AG10803 (cell line): Measurements from ENCODE around the gene RALGAPB.

Source experiments
- DNase-seq: peaks from one replicate; pipeline ENCODE4 v3.0.0; 2010; ENCODE audit warnings: low read depth
- H3K4me3 ChIP-seq: 2 replicates; pipeline ENCODE4 v1.5.1; 2011; ENCODE audit warnings: mild to moderate bottlenecking, low read length, control low read depth
- CTCF ChIP-seq: conservative IDR thresholded peaks from 2 replicates; pipeline ENCODE4 v1.5.1; 2011; ENCODE audit warnings: mild to moderate bottlenecking, low read length, control low read depth, inconsistent platforms

The RALGAPB gene

DNA sequence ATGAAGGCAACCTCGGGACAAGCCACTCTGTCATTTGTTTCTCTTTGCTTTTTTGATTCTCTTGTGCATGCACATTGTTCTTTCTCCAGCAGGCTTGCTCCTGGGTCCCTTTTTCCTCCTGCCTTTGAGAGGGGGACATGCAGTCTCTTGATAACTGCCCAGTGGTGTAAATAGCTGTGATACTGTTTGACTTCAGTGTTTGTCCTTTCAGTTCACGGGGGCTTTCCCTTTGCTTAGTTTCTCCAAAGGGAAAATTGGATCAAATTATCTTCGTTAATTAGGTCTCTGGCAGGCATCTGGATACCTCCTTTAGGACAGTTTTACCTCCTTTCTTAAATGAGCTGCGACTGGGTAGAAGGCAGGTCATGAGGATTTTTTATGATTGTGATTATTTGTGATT lies 41.5 kb downstream of the RALGAPB start:
- H3K4me3 ChIP-seq, result no peak overlapping the region
- no peak for DNase-seq
- no peak for TF ChIP-seq CTCF

GRCh38 chr20:38514947-38515346 lies 42.3 kb downstream of the RALGAPB start:
- DNase-seq, result no peak
- TF ChIP-seq CTCF, result no peak
- H3K4me3 ChIP-seq, result no peak overlapping the region

- TF ChIP-seq CTCF, result no peak
- DNase-seq, result peak; percentile 50
- H3K4me3 ChIP-seq, result no peak overlapping the region
Observed at GRCh38 chr20:38515631-38516030, 43.0 kb downstream of the RALGAPB start.

DNA sequence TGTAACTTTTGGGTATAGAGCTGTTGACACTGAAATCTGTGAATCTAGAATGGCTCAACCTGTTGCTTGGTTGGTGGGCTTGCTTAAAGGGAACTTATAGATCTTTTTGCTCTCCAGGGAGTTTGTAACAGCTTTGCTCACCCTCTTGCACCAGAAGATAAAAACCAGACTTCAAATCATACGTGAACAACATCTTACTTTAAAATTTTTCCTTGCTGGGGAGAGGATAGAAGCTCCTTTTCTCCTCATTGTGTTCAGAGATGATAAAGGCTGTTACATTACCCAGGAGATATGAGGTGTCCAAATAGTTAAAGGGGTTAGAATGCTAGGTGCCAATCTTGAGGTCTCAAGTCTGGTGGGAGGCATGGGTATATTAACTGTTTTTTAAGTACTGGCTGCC lies 46.8 kb downstream of the RALGAPB start:
- no peak for DNase-seq
- no peak for TF ChIP-seq CTCF
- no peak overlapping the region for H3K4me3 ChIP-seq

DNA sequence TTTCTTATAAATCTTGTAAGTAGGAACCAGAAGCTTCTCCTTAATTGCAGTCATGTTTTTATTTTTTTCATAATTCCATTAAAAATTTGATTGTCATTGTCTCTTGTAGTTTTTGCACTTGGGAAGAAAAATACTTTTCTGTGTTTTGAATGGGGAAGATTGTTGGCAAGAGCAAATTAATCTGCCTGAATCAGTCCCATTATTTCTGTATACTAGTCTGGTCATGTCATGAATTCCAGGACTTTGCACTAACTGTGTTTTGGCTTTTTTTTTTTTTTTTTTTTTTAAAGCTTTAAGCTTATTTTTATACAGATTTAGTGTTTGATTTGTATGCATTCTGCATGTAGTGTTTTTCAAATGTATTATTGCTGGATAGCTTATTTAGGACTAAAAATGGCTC lies 47.6 kb downstream of the RALGAPB start:
- TF ChIP-seq CTCF, result no peak
- no peak overlapping the region for H3K4me3 ChIP-seq
- DNase-seq, result no peak

DNA sequence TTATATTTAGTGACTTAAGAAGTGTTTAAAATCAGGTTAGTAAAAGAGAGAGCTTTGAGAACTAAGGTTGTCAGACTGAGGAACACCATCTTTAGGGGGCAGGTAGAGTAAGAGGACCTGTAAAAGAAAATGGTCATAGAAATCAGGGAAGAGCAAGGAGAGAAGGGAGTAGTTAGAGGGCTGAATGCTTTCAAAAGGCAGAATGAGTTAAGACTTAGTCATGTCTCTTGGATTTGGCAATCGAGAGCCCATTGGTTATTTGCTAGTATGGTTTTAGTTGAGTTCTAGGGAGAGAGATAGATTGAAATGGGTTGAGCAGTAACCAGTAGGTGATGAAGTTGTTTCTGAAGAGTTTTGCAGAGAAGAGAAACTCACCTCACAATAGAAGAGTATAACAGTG lies 51.1 kb downstream of the RALGAPB start:
- no peak for TF ChIP-seq CTCF
- no peak overlapping the region for H3K4me3 ChIP-seq
- peak; percentile 47 for DNase-seq

GRCh38 chr20:38528167-38528566 lies 55.5 kb downstream of the RALGAPB start:
- H3K4me3 ChIP-seq, result no peak overlapping the region
- DNase-seq, result no peak
- no peak for TF ChIP-seq CTCF
